Mesendoderm (in vitro differentiated cells): ENCODE measurements around the gene NDUFS7.

Experiments
- DNase-seq: peaks from one replicate; pipeline ENCODE4 v3.0.0; 2013
- H2AK5ac ChIP-seq: 2 replicates; pipeline ENCODE4 v1.6.1; 2013; ENCODE audit warnings: low read length, inconsistent platforms
- H2BK120ac ChIP-seq: 2 replicates; pipeline ENCODE4 v1.6.1; 2013; ENCODE audit warnings: low read depth, mild to moderate bottlenecking, low read length, moderate library complexity, mixed read lengths
- H2BK15ac ChIP-seq: replicated peaks from 2 replicates; pipeline ENCODE4 v1.6.1; 2013; ENCODE audit warnings: low read depth, mild to moderate bottlenecking, moderate library complexity
- H2BK5ac ChIP-seq: 2 replicates; pipeline ENCODE4 v1.6.1; 2013; ENCODE audit warnings: low read length, inconsistent platforms
- H3K18ac ChIP-seq: 2 replicates; pipeline ENCODE4 v1.6.1; 2013; ENCODE audit warnings: mild to moderate bottlenecking, low read length, mixed read lengths
- H3K23ac ChIP-seq: one replicate; pipeline ENCODE4 v1.6.1; 2013; ENCODE audit warnings: low read length
- H3K27ac ChIP-seq: 2 replicates; pipeline ENCODE4 v1.5.1; 2013; ENCODE audit warnings: low read depth, mild to moderate bottlenecking, inconsistent platforms, low read length, moderate library complexity
- H3K27me3 ChIP-seq: 2 replicates; pipeline ENCODE4 v1.6.1; 2013; ENCODE audit warnings: low read length, control low read depth, mild to moderate bottlenecking, inconsistent platforms; ENCODE audit not compliant: insufficient read depth, poor library complexity
- H3K36me3 ChIP-seq: 2 replicates; pipeline ENCODE4 v1.6.1; 2013; ENCODE audit warnings: low read length, inconsistent platforms; ENCODE audit not compliant: control insufficient read depth, insufficient read depth
- H3K4ac ChIP-seq: one replicate; pipeline ENCODE4 v1.6.1; 2013; ENCODE audit warnings: low read depth, mild to moderate bottlenecking, low read length, moderate library complexity
- H3K4me1 ChIP-seq: 2 replicates; pipeline ENCODE4 v1.6.1; 2013; ENCODE audit warnings: low read depth, low read length, inconsistent platforms; ENCODE audit not compliant: control insufficient read depth
- H3K4me2 ChIP-seq: 2 replicates; pipeline ENCODE4 v1.6.1; 2013; ENCODE audit warnings: low read length
- H3K4me3 ChIP-seq: 2 replicates; pipeline ENCODE4 v1.5.1; 2013; ENCODE audit warnings: mild to moderate bottlenecking, low read length
- H3K56ac ChIP-seq: one replicate; pipeline ENCODE4 v1.6.1; 2013; ENCODE audit warnings: low read length
- H3K79me1 ChIP-seq: 2 replicates; pipeline ENCODE4 v1.6.1; 2013; ENCODE audit warnings: low read length, inconsistent platforms
- H3K79me2 ChIP-seq: 2 replicates; pipeline ENCODE4 v1.6.1; 2013; ENCODE audit warnings: mild to moderate bottlenecking, low read length; ENCODE audit not compliant: control insufficient read depth, insufficient read depth
- H3K9ac ChIP-seq: 2 replicates; pipeline ENCODE4 v1.6.1; 2013; ENCODE audit warnings: low read length, inconsistent platforms
- H4K5ac ChIP-seq: one replicate; pipeline ENCODE4 v1.6.1; 2013; ENCODE audit warnings: low read length
- H4K8ac ChIP-seq: one replicate; pipeline ENCODE4 v1.6.1; 2013; ENCODE audit warnings: low read depth, mild to moderate bottlenecking, control low read depth, low read length, moderate library complexity
- WGBS: extraction: QIAGEN DNeasy Blood & Tissue Kit; methylation state at CpG from one replicate; pipeline ENCODE4 v1.1.7; 2013; ENCODE audit warnings: low lambda C conversion rate, missing lambda C conversion rate; ENCODE audit not compliant: insufficient coverage; ENCODE audit errors: extremely low coverage; 5-methylcytosine and 5-hydroxymethylcytosine counted together

The NDUFS7 gene

DNA sequence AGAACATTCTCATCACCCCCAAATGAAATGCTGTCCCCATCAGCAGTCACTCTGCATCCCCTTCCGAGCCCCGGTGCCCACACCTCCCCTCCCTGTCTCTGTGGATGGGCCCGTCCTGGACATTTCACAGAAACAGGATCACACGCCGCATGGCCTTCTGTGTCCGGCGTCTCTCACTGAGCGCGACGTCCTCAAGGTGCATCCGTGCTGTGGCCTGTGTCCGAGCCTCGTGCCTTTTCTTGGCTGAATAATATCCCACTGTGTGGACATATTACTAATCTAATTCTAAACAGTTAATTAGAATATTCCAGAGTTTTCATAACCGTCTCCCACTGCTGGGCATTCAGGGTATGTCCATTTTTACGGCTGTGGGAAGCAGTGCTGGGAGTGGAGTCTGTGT is 8.7 kb downstream of the NDUFS7 start:
- H3K27me3 ChIP-seq, result no peaks in the 10 kb centered on the region
- no peak overlapping the region for H4K5ac ChIP-seq
- H3K23ac ChIP-seq, result no peak overlapping the region
- no peak overlapping the region for H2AK5ac ChIP-seq
- no peaks in the 10 kb centered on the region for H3K79me2 ChIP-seq
- peaks cover 4% of the 10 kb centered on the region for H3K36me3 ChIP-seq
- H4K8ac ChIP-seq, result no peak overlapping the region
- no CpG with 5 or more reads among the region's 15 CpGs for WGBS
- H2BK5ac ChIP-seq, result no peak overlapping the region
- H3K4me2 ChIP-seq, result no peak overlapping the region
- H3K4me1 ChIP-seq, result no peaks in the 10 kb centered on the region
- H3K18ac ChIP-seq, result no peak overlapping the region
- H3K79me1 ChIP-seq, result no peaks in the 10 kb centered on the region
- H2BK120ac ChIP-seq, result no peak overlapping the region
- H2BK15ac ChIP-seq, result no peak overlapping the region
- no peak overlapping the region for H3K9ac ChIP-seq
- no peak overlapping the region for H3K56ac ChIP-seq
- H3K27ac ChIP-seq, result no peak overlapping the region
- no peak overlapping the region for H3K4me3 ChIP-seq
- DNase-seq, result no peak
- H3K4ac ChIP-seq, result no peak overlapping the region

DNA sequence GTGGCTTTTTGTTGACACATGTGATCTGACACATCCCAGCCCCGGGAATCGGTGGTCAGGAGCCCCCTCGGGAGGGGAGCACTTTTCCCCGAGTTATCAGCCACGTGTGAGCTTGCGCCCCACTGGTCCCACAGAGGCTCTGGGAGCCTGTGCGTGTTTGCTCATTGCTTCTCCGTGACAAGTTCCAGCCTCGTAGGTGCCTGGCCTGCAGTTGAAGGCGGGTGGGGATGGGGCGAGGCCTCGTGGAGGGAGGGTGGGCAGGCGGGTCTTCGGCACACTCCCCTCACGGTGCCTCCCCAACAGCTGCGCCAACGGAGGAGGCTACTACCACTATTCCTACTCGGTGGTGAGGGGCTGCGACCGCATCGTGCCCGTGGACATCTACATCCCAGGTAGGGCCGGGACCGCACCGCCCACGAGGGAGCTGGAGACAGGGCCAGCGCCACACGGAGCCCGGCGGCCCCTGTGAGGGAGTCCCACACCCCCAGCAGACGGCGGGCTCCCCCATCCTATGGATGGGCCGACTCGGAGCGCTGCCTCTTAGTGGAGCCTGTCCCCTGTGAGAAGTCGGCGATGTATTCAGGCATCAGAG is 9.3 kb downstream of the NDUFS7 start:
- no peak overlapping the region for H3K23ac ChIP-seq
- no peak overlapping the region for H4K8ac ChIP-seq
- no CpG with 5 or more reads among the region's 37 CpGs for WGBS
- no peak overlapping the region for H2BK120ac ChIP-seq
- H3K4me1 ChIP-seq, result no peaks in the 10 kb centered on the region
- no peak overlapping the region for H3K9ac ChIP-seq
- H3K4me3 ChIP-seq, result no peak overlapping the region
- no peak overlapping the region for H3K27ac ChIP-seq
- no peak overlapping the region for H3K56ac ChIP-seq
- peaks cover 4% of the 10 kb centered on the region for H3K36me3 ChIP-seq
- no peak overlapping the region for H3K18ac ChIP-seq
- no peak overlapping the region for H2BK15ac ChIP-seq
- no peak overlapping the region for H3K4me2 ChIP-seq
- no peak overlapping the region for H2BK5ac ChIP-seq
- DNase-seq, result no peak
- no peak overlapping the region for H4K5ac ChIP-seq
- H3K27me3 ChIP-seq, result no peaks in the 10 kb centered on the region
- no peaks in the 10 kb centered on the region for H3K79me1 ChIP-seq
- no peak overlapping the region for H3K4ac ChIP-seq
- no peaks in the 10 kb centered on the region for H3K79me2 ChIP-seq
- no peak overlapping the region for H2AK5ac ChIP-seq

DNA sequence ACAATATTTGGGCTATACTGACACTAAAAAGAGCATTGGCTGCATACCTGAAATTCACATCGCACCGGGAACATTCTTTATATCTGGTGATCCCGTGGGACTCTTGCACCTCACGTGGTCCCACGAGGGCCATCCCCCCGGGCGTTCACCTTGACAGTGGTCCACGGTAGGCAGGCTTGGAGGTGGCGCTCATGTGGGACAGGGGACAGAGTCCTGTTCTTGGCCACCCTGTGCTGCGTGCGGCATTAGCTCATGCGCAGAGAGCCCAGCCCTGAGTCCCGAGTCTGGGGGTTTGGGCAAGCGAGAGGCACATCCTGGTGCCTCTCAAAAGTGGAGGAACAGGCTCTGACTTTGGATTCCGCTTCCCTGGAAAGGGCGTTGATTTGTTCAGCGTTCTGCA is 10.1 kb downstream of the NDUFS7 start:
- Histone ChIP-seq H3K27ac (no peak overlapping the region), H3K23ac (no peak overlapping the region), H3K4me1 (no peaks in the 10 kb centered on the region), H3K79me1 (no peaks in the 10 kb centered on the region), H3K4me3 (no peak overlapping the region), H3K18ac (no peak overlapping the region), H2AK5ac (no peak overlapping the region), H3K4me2 (no peak overlapping the region), H3K27me3 (no peaks in the 10 kb centered on the region), H3K4ac (no peak overlapping the region), H2BK120ac (no peak overlapping the region), H3K9ac (no peak overlapping the region), H3K79me2 (no peaks in the 10 kb centered on the region), H4K8ac (no peak overlapping the region), H2BK15ac (no peak overlapping the region), H3K56ac (no peak overlapping the region), H3K36me3 (peaks cover 4% of the 10 kb centered on the region), H4K5ac (no peak overlapping the region), H2BK5ac (no peak overlapping the region)
- no peak for DNase-seq
- WGBS, result no CpG with 5 or more reads among the region's 17 CpGs

DNA sequence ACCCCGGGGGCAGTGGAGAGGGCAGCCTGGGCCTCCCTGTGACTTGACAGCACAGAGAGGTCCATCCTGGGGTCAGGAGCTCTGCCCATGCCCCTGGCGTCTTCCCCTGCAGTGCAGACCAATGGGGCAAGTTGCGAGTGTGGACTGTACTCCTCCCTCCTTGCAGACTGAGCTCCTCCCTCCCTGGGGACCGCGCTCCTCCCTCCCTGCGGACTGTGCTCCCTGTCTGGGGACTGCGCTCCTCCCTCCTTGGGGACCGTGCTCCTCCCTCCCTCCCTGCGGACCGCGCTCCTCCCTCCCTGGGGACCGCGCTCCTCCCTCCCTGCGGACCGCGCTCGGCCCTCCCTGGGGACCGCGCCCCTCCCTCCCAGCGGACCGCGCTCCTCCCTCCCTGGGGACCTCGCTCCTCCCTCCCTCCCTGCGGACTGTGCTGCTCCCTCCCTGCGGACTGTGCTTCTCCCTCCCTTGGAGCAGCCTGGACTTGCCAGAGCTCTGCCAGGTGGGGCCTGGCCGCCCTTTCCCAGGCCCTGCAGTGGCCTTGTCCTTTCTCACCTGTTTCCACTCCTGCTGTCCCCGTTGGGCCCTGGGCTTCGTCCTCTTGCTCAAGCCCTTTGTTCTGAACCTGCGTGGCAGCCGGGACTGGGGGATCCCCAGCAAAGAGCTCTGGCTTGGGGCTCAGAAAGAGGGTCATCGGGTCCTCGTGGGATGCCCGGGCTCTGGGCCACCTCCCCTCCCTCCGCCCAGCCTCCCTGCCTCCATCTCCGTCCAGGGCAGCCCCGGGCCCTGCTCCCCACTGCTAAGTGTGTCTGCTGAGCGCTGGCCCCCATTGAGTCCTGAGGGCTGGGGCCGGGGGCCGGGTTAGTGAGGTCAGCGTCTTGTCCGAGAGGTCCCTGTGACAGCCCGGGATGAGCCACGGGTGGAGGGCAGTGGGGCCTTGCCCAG is 10.8 kb downstream of the NDUFS7 start:
- H3K23ac ChIP-seq, result no peak overlapping the region
- no CpG with 5 or more reads among the region's 43 CpGs for WGBS
- no peak overlapping the region for H2BK120ac ChIP-seq
- H3K27me3 ChIP-seq, result no peaks in the 10 kb centered on the region
- H2BK5ac ChIP-seq, result no peak overlapping the region
- no peak overlapping the region for H3K4me2 ChIP-seq
- H2AK5ac ChIP-seq, result no peak overlapping the region
- DNase-seq, result no peak
- no peaks in the 10 kb centered on the region for H3K4me1 ChIP-seq
- H3K36me3 ChIP-seq, result no peaks in the 10 kb centered on the region
- no peak overlapping the region for H3K9ac ChIP-seq
- H3K79me1 ChIP-seq, result no peaks in the 10 kb centered on the region
- H3K56ac ChIP-seq, result no peak overlapping the region
- no peak overlapping the region for H3K4me3 ChIP-seq
- no peak overlapping the region for H4K8ac ChIP-seq
- H3K79me2 ChIP-seq, result no peaks in the 10 kb centered on the region
- no peak overlapping the region for H4K5ac ChIP-seq
- no peak overlapping the region for H2BK15ac ChIP-seq
- H3K4ac ChIP-seq, result no peak overlapping the region
- no peak overlapping the region for H3K18ac ChIP-seq
- H3K27ac ChIP-seq, result no peak overlapping the region

DNA sequence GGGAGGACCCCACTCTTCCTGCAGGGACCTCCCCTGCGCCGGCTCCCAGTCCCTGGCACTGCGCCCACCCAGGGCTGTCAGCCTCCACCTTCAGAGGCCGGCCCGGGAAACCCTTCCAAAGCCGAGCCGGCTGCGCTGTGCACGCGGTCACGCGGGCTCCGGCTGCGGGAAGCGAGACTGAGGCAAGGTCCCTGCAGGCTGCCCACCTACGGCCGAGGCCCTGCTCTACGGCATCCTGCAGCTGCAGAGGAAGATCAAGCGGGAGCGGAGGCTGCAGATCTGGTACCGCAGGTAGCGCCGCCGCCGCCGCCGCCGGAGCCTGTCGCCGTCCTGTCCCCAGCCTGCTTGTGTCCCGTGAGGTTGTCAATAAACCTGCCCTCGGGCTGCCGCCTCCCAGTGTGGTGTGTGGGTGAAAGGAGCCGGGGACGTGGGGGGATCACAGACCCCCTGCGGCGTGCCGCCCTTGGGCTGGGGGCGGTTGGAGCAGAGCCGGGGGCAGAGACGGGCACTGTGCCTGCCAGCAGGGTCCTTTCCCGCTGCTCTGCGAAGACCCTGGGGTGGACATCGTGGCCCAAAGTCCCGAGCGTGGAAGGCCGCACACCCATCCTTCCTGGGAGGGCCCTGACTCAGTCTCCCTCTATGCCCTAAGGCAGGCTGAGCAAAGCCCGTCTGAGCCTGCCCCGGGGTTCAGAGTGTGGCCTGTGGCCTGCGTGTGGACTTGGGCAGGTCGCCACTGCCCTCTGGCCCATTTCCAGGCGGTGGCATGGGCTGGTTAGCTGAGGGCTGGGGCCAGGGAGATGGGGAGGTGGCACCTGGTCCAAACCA is 11.7 kb downstream of the NDUFS7 start:
- no peak overlapping the region for H2BK5ac ChIP-seq
- H4K8ac ChIP-seq, result no peak overlapping the region
- H3K27ac ChIP-seq, result no peak overlapping the region
- no peaks in the 10 kb centered on the region for H3K27me3 ChIP-seq
- no peak overlapping the region for H2BK120ac ChIP-seq
- no peak overlapping the region for H3K9ac ChIP-seq
- no peak overlapping the region for H3K4me3 ChIP-seq
- no peak overlapping the region for H2AK5ac ChIP-seq
- H3K4ac ChIP-seq, result no peak overlapping the region
- no peak overlapping the region for H3K4me2 ChIP-seq
- DNase-seq, result no peak
- WGBS, result no CpG with 5 or more reads among the region's 52 CpGs
- no peak overlapping the region for H4K5ac ChIP-seq
- H3K23ac ChIP-seq, result no peak overlapping the region
- H2BK15ac ChIP-seq, result no peak overlapping the region
- no peaks in the 10 kb centered on the region for H3K79me2 ChIP-seq
- no peak overlapping the region for H3K18ac ChIP-seq
- H3K79me1 ChIP-seq, result no peaks in the 10 kb centered on the region
- H3K4me1 ChIP-seq, result no peaks in the 10 kb centered on the region
- H3K36me3 ChIP-seq, result no peaks in the 10 kb centered on the region
- no peak overlapping the region for H3K56ac ChIP-seq
